GM19351 (cell line): ENCODE results near the gene RIPPLY2.

Source experiments
- ATAC-seq: cut with Tn5 transposase; IDR thresholded peaks from one replicate; pipeline ENCODE4 v1.9.1; 2021; ENCODE audit warnings: mild to moderate bottlenecking, moderate library complexity; ENCODE audit not compliant: unreplicated experiment

RIPPLY2 gene

GRCh38 chr6:83859410-83860358 is 6.5 kb downstream of the RIPPLY2 start, which contains the start of gene CYB5R4:
Gene CYB5R4 (plus strand): TSS chr6:83859689. CDS start chr6:83859783, 94 bp downstream.
- peak; percentile 95 for ATAC-seq

- peak; percentile 7 for ATAC-seq
Observed at GRCh38 chr6:83860359-83860755, 7.2 kb downstream of the RIPPLY2 start.

- ATAC-seq = no peak
Observed at GRCh38 chr6:83860782-83861495, 7.8 kb downstream of the RIPPLY2 start.

GRCh38 chr6:83862776-83863471 is 9.8 kb downstream of the RIPPLY2 start:
- no peak for ATAC-seq

- no peak for ATAC-seq
Observed at GRCh38 chr6:83867043-83867442, 13.9 kb downstream of the RIPPLY2 start.

GRCh38 chr6:83867527-83868161 is 14.5 kb downstream of the RIPPLY2 start:
- ATAC-seq = no peak

GRCh38 chr6:83868639-83869038 is 15.5 kb downstream of the RIPPLY2 start:
- ATAC-seq = no peak

- no peak for ATAC-seq
Observed at GRCh38 chr6:83870649-83871048, 17.5 kb downstream of the RIPPLY2 start.

- ATAC-seq = no peak
Observed at GRCh38 chr6:83872386-83873118, 19.4 kb downstream of the RIPPLY2 start.

GRCh38 chr6:83873869-83874268 is 20.7 kb downstream of the RIPPLY2 start:
- ATAC-seq = no peak

- no peak for ATAC-seq
Observed at GRCh38 chr6:83875843-83876242, 22.7 kb downstream of the RIPPLY2 start.

GRCh38 chr6:83878902-83879644 is 25.9 kb downstream of the RIPPLY2 start:
- no peak for ATAC-seq

- ATAC-seq = no peak
Observed at GRCh38 chr6:83879746-83880145, 26.6 kb downstream of the RIPPLY2 start.

GRCh38 chr6:83883240-83883639 is 30.1 kb downstream of the RIPPLY2 start:
- ATAC-seq = no peak

- ATAC-seq = peak; percentile 94
Observed at GRCh38 chr6:83884523-83884922, 31.4 kb downstream of the RIPPLY2 start.

- no peak for ATAC-seq
Observed at GRCh38 chr6:83885984-83886383, 32.8 kb downstream of the RIPPLY2 start.

- ATAC-seq = no peak
Observed at GRCh38 chr6:83889621-83890020, 36.5 kb downstream of the RIPPLY2 start.

GRCh38 chr6:83890520-83890919 is 37.4 kb downstream of the RIPPLY2 start:
- no peak for ATAC-seq

GRCh38 chr6:83891586-83891985 is 38.4 kb downstream of the RIPPLY2 start:
- no peak for ATAC-seq
